Measurements from ENCODE around the gene IRS1.

IRS1 gene

GRCh38 chr2:226736382-226736781, 63.2 kb downstream of the IRS1 start:
- no peaks in the 10 kb centered on the region for H3K27me3 ChIP-seq (ENCODE audit: control insufficient read depth, insufficient read depth, low read length)
- no peaks in the 10 kb centered on the region for H3K36me3 ChIP-seq (ENCODE audit: control insufficient read depth, insufficient read depth, low read length)
- H3K27ac ChIP-seq: no peak overlapping the region
- H3K79me2 ChIP-seq: no peaks in the 10 kb centered on the region
- H3K4me3 ChIP-seq (ENCODE audit: low read depth, low read length): no peak overlapping the region
- no peaks in the 10 kb centered on the region for H3K9me3 ChIP-seq (ENCODE audit: control insufficient read depth, low read length)
- H3K4me2 ChIP-seq (ENCODE audit: low read length): no peak overlapping the region
- no peaks in the 10 kb centered on the region for H3K4me1 ChIP-seq
- TF ChIP-seq CTCF (IDR thresholded peaks at IDR 0.05): no peak
- H2AFZ ChIP-seq: no peak overlapping the region
- H3K9ac ChIP-seq: no peak overlapping the region

GRCh38 chr2:226733927-226734564, 65.6 kb downstream of the IRS1 start:
- TF ChIP-seq CTCF (IDR thresholded peaks at IDR 0.05): no peak
- H3K36me3 ChIP-seq (ENCODE audit: control insufficient read depth, insufficient read depth, low read length): no peaks in the 10 kb centered on the region
- H3K27ac ChIP-seq: no peak overlapping the region
- H3K4me3 ChIP-seq (ENCODE audit: low read depth, low read length): no peak overlapping the region
- no peaks in the 10 kb centered on the region for H3K27me3 ChIP-seq (ENCODE audit: control insufficient read depth, insufficient read depth, low read length)
- H3K79me2 ChIP-seq: no peaks in the 10 kb centered on the region
- no peak overlapping the region for H2AFZ ChIP-seq
- H3K4me2 ChIP-seq (ENCODE audit: low read length): no peak overlapping the region
- H3K4me1 ChIP-seq: no peaks in the 10 kb centered on the region
- no peak overlapping the region for H3K9ac ChIP-seq
- H3K9me3 ChIP-seq (ENCODE audit: control insufficient read depth, low read length): no peaks in the 10 kb centered on the region

DNA sequence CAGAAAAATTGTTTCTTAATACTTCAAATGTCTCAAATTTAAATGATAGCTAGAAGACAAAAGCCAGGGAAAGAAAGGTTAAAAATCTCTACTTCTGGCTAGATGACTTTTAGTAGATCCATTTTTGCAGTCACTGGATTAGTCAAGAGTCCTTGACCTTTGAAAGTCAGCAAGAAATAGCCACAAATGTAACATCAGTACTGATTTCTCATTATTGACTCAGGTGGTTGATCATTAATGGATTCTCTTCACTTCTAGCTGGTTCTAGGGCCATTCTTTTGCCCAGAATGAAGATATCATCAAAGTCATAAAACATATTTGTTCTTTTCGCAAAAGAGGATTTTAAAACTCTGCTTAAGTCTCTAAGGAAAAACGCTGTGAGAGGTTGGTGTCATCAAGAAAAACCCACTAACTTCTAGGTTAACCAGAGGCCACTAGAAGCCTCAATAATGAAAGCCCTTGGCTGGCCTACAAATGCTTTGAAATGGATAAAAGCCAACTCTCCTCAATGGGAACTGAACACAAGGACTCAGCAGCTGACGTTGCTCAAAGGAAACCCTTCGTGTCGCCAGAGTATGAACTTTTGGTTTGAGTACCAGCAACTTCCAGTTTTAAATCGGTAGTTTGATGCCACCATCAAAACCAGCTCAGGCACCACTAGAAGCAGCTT, 66.3 kb downstream of the IRS1 start:
- H3K4me1 ChIP-seq: no peaks in the 10 kb centered on the region
- no peaks in the 10 kb centered on the region for H3K27me3 ChIP-seq (ENCODE audit: control insufficient read depth, insufficient read depth, low read length)
- H3K27ac ChIP-seq: no peak overlapping the region
- TF ChIP-seq CTCF (IDR thresholded peaks at IDR 0.05): no peak
- no peak overlapping the region for H3K9ac ChIP-seq
- no peak overlapping the region for H3K4me3 ChIP-seq (ENCODE audit: low read depth, low read length)
- no peaks in the 10 kb centered on the region for H3K79me2 ChIP-seq
- H3K9me3 ChIP-seq (ENCODE audit: control insufficient read depth, low read length): no peaks in the 10 kb centered on the region
- H3K36me3 ChIP-seq (ENCODE audit: control insufficient read depth, insufficient read depth, low read length): no peaks in the 10 kb centered on the region
- H3K4me2 ChIP-seq (ENCODE audit: low read length): no peak overlapping the region
- H2AFZ ChIP-seq: no peak overlapping the region

DNA sequence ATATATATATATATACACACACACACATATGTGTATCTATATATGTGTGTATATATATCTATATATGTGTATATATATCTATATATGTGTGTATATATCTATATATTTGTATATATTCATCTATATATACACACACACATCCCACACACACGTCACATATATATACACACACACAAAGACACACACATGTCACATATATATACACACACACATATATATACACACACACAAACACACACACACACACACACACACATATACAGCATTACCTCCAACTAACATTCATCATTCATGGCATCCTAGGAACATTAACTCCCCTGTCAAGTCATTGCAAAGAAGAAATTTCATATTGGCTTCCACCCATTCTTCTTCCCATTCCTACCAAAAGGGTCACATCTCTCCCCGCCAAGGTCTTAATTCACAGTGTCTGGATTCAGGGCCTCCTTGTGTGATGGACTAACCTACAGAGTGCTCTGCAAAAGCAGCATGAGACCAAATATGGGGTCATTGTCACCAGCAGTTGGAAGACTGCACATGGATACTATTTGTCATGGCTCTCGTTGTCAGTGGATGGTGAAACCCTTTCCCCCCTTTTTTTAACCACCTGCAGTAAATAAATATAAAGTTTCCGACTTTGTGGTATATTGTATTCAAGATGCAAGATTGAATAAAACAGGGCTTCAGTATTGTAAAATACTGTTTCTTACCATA, 67.0 kb downstream of the IRS1 start:
- no peak overlapping the region for H2AFZ ChIP-seq
- H3K4me1 ChIP-seq: no peaks in the 10 kb centered on the region
- TF ChIP-seq CTCF (IDR thresholded peaks at IDR 0.05): no peak
- H3K27ac ChIP-seq: no peak overlapping the region
- no peaks in the 10 kb centered on the region for H3K27me3 ChIP-seq (ENCODE audit: control insufficient read depth, insufficient read depth, low read length)
- no peak overlapping the region for H3K4me2 ChIP-seq (ENCODE audit: low read length)
- no peak overlapping the region for H3K9ac ChIP-seq
- H3K36me3 ChIP-seq (ENCODE audit: control insufficient read depth, insufficient read depth, low read length): no peaks in the 10 kb centered on the region
- no peaks in the 10 kb centered on the region for H3K9me3 ChIP-seq (ENCODE audit: control insufficient read depth, low read length)
- H3K4me3 ChIP-seq (ENCODE audit: low read depth, low read length): no peak overlapping the region
- H3K79me2 ChIP-seq: no peaks in the 10 kb centered on the region

Data from parathyroid adenoma (tissue), 2 donors.